HL-60/S4 treated with phorbol 12-myristate 13-acetate at 8.2 ng/mL for 4 days and 3 days (cell line): ENCODE results near the gene TMEM92.
"Not testable (repeated sequence)": the region's sequence is repeated elsewhere in the genome, so short reads cannot be mapped to it uniquely, and the experiment has no call there.

Experiments used
- in situ Hi-C: fragments of 300-500 bp; cut with MboI; formaldehyde crosslinking; loops from 2 replicates; pipeline ENCODE4 v1.15.0; 2022; ENCODE audit warnings: low sequenced_read_pairs

The TMEM92 gene

DNA sequence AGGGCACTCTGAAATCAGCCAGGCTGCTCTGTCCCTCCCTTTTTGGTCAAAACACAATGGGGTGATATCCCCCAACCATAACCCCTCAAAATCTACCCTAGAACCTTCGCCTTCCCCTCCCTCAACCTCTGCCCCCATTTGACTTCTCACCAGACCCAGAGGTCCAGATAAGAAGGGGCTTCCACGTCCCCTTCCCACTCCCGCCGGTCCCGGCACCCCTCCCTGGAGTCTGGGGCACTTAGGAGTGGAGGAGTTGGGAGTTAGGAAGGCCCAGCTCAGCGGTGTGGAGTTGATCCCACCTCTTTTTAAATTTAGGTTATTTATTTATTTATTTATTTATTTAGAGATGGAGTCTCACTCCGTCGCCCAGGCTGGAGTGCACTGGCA lies 619 bp upstream of the TMEM92 start:
- in situ Hi-C loops: no loop called here

DNA sequence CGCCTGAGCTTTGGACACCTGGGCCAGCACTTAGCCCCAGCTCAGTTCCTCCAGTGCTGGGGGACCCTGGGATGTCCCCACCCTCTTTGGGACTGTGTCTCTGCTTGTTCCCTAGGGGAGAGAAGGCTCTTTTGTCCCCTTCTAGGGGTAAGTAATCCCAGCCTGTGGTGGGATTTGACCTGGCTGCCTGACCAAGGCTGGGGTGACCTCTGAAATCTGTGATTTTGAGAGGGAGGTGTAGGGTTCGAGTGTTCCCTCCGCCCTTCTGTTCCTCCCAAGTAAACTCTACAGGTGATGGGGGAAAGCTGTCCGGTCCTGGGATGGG lies 593 bp downstream of the TMEM92 start:
- in situ Hi-C loops: no loop called here

DNA sequence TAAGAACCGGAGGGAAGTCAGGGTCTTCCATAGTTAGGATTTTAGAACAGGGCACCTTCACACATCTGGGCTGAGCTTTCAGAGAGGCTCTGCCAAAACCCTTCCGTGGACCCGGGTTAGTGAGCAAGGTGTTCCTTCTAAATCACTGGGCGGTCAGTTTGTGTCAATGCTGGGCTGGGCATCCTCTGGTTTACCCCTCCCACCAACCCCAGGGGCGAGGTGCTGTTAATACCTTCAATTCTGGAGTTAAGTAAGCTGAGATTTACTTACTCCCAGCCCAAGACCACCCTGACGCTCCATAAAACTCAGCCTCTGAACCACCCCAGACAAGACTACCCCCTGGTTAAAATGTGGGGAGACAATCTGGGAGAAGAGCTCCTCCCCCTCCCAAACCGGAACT lies 1.0 kb downstream of the TMEM92 start:
- in situ Hi-C loops: no loop called here

DNA sequence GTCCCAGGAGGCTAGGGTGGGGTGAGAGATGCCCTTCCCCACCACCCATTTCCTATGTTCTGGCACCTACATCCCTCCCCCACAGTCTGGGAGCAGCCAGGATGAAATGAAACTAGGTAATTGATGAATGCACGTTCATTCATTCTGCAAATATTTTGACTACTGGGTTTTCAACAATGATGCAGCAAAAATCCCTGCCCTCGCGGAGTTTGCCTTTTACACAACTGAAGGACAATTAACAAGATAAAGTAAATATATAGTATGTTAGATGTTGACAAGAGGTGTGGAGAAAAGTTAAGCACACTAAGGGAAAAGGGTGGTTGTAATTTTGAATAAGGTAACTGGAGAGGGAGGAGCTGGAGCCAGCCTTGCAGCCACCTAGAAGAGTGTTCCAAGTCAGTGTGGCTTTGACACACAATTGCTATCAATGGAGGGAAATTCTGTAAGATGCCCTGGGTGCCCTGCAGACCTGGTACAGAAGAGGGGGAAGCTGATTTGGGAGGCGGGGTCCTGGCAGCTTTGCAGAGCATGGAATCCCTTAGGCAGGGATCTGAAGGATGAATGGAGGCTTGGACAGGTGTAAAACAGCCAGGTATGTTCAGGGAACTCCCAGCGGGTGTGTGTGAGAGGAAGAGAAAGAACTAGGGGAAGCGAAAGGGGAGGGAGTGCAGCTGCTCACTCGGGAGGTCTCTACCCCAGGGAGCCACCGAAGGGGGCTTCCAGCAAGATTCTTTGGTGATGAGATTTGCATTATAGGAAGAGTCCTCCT lies 2.5 kb downstream of the TMEM92 start:
- in situ Hi-C loops: no loop called here

DNA sequence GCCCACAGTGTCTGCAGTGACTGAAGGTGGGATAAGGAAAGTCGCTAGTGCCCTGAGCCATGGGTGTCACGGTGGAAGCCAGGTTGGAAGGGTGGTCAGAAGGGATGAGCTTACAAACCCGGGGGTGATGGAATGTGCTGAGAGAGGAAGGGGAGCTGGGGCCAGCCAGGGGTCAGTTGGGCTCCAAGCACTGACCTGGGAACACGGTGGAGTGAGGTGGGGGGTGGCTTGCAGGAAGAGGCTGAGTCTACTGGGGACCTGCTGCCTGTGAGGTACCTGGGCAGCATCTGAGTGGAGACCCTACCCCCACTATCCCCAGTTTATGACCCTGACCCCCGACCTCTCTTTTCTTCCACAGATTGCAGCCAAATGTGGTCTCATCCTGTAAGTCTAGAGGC lies 3.1 kb downstream of the TMEM92 start:
- in situ Hi-C loops: no loop called here

DNA sequence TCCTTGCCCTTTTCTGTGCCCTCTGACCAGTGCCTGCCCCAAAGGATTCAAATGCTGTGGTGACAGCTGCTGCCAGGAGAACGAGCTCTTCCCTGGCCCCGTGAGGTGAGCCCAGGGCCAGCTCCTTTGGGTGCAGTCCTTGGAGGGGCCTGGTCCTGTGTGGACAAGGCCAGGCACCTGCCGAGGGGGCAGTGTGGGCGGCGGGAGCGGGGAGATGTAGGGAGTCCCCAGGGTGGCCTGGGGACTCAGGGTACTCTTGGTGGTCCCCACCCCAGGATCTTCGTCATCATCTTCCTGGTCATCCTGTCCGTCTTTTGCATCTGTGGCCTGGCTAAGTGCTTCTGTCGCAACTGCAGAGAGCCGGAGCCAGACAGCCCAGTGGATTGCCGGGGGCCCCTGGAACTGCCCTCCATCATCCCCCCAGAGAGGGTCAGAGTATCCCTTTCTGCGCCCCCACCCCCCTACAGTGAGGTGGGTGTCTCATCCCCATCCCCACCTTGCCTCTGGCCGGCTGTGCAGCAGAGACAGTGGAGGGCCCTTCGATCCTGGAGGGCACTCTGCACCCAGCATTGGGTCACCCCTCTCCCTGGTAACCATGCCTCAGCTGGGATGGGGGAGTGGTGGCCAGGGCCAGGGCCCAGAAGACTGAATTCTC lies 4.4 kb downstream of the TMEM92 start:
- in situ Hi-C loops: no loop called here

DNA sequence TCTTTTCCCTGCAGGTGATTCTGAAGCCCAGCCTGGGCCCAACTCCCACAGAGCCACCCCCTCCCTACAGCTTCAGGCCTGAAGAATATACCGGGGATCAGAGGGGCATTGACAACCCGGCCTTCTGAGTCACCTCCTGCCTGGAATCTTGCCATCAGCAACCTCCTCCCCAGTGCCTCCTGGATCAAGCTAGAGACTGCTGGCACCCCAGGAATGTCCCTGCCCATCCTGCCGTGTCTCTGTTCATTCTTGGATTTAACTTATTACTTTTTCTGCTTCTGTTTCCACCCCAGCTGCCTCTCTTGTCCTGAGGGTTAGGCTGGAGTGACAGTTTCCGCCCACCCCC lies 4.9 kb downstream of the TMEM92 start:
- in situ Hi-C loops: no loop called here

DNA sequence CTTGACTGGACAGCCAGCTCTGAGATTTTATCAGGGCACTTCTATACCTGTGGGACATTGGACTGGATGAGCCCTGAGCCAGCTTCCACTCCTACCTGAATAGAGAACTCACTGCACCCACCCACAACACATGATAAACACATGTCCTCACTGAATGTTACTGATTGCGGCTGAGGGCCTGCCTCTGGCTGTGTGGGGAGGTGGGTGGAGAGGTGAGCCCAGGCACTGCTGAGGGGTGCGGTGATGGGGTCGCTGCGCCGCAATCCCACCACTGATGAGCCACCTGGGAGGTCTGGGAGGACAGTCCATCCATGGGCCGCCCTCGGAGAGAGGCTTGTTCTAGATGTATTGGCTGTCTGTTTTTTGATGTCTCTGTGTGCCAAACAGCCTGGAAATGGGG lies 5.4 kb downstream of the TMEM92 start:
- in situ Hi-C loops: no loop called here

DNA sequence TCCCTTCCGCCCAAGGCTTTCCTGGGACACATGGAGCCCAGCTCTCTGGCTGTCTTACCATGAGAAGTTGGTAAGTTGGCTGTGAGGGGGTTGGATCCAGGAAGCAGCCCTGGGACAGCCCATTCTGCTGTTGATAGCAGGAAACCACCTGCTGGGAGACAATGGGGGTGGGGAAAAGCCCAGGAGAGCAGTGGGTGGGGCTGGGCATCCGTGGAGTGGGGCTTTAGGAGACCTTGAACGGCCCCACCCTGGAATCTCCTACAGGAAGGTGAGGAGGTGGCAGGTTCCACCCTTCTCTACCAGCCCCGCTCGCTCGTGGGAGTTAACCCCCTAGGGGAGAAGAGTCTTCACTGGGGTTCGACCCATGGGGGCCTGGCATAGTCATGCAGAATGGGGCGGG lies 5.8 kb downstream of the TMEM92 start:
- in situ Hi-C loops: no loop called here

DNA sequence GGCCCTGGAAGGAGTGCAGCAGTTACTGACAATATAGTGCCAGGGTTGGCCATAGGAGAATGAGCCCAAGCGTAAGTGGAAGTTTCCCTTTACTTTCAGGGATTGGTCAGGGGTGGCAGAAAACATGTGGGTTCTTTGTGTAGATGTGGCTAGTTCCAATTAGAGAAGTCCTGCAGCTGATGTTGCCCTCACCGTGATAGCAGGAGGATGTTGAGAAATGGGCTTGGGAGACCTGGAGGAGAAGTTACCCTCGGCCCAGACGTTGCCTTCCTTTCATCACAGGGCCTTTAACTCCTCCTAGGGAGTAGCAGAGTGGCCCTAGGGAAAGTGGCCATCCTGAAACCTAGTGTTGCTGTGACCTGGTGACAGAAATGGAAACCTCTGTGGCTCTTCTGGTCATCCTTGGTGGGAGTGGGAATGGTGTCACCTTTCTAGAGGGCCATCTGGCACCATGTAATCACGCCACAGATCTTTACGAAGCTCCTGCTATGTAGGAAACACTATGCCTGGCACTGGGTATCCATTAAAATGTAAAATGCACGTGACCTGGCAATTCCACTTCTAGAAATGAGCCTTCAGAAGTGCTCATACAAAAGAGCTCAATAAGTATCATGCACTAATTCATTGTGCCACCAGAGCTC lies 6.7 kb downstream of the TMEM92 start:
- in situ Hi-C loops: no loop called here

DNA sequence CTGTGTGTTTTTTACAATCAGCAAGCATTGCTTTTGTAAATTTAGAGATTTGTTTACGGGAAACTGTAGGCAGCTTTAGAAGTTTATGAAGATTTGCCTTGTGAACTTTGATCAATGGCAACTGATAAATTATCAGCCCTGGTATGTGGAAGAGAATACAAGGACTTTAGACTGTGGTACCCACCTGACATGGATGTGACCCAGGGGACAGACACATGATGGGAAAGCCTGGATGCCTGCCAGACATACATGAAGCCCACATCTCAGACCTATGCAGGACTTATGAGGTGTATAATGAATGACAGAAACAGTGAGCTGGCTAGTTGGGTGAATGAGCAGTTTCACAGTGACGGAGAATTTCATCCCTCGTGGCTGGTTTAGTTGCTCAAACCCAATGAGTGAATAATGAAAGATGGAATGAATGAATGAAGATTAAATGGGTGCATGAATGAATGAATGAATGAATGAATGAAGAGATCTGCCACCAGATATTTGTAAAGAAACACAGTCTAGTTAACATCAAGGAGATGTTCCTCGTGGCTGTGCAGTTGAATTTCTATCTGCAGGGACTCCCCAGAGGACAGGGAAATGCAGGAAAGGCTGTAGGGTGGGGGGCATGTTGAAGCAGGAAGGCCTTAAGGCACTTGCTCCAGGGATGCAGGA lies 7.6 kb downstream of the TMEM92 start:
- in situ Hi-C loops: no loop called here

DNA sequence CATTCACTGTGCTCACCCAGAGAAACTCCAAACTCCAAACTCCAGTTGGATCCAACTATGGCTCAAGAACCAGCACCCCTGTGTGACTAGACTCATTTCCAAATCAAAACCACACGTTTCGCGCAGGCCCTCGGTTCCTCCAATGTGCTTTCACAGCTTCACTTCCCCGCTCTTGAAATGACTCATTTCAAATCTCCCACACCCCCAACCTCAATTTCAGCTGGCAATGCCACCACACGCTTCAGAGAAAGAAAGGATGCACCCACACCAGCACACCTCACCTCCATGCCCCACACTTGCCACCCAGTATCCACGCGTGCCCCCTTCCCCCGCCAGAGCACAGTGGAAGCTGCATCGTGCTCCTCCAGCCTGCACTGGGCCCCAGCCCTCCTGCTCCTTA lies 9.0 kb downstream of the TMEM92 start:
- in situ Hi-C loops: no loop called here

DNA sequence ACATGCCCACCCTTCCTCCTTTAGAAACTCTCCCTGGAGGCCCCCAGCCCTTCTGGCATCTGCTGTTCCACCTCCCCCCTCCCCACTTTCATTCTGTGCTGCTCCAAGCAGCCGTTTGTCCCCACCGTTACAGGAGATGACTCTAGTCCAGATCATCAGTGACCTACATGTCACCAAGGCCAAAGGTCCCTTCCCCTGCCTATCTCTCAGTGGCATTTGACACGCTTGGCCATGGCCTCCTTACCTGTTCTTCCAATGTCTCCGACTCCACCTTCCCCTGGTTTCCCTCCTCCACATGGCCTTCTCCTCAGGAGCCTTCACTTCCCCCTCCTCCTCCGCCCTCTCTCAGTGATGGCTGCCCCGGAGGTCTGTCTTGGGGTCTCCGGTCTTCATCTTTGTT lies 9.4 kb downstream of the TMEM92 start:
- in situ Hi-C loops: no loop called here

DNA sequence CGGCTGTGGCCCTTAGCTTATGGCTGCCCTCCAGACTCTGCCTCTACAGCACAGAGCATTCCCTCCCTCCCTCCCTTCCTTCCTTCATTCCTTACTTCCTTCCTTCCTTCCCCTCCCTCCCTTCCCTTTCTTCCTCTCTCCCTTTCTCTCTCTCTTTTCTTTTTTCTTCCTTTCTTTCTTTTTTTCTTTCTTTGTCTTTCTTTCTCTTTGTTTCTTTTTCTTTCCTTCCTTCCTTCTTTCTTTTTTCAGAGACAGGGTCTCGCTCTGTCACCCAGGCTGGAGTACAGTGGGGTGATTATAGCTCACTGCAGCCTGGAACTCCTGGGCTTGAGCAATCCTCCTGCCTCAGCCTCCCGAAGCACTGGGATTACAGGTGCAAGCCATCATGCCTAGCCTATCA lies 11.7 kb downstream of the TMEM92 start:
- in situ Hi-C loops: no loop called here

DNA sequence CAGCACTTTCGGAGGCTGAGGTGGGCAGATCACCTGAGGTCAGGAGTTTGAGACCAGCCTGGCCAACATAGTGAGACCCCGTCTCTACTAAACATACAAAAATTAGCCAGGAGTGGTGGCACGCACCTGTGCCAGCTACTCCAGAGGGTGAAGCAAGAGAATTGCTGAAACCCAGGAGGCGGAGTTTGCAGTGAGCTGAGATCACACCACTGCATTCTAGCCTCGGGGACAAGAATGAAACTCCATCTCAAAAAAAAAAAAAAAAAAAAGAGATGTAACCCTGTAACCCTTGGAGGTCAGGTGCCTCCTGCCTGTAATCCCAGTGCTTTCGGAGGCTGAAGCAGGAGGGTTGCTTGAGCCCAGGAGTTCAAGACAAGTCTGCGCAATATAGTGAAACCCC lies 13.0 kb downstream of the TMEM92 start:
- in situ Hi-C loops: not testable (repeated sequence)

DNA sequence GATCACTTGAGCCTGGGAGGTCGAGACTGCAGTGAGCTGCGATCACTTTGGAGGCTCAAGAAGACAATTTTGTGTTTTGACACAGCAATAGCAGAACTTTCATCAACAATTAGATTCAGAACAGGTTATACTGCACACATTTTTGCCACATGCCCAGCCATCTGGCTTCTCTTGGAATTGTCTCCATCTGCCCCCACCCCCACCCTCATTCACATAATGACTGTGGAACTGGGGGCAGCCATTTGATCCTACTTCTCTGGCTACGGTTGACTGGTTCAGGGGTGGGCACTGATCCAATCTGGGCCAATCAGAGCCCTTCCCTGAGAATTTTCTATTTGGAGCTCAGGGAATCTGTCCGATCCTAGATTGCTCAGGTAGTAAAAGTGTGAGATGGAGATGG lies 14.0 kb downstream of the TMEM92 start:
- in situ Hi-C loops: no loop called here

DNA sequence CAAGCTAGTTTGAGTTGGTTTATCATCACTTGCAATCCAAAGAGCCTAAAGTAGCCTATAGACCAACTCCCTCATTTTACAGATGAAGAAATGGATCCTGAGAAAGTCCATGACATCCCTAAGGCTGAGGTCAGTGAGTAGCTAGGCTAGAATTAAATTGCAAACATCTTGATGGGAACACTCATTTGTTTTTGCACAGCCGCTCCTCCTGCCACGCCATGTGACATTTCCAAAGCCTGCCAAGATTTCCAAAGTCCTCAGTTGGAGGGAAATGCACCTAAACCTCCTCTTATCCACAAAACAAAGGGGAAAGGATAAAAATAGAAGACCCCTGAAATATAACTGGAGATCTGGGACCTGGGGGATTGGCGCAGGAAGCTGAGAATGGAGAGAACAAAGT lies 15.0 kb downstream of the TMEM92 start:
- in situ Hi-C loops: no loop called here

DNA sequence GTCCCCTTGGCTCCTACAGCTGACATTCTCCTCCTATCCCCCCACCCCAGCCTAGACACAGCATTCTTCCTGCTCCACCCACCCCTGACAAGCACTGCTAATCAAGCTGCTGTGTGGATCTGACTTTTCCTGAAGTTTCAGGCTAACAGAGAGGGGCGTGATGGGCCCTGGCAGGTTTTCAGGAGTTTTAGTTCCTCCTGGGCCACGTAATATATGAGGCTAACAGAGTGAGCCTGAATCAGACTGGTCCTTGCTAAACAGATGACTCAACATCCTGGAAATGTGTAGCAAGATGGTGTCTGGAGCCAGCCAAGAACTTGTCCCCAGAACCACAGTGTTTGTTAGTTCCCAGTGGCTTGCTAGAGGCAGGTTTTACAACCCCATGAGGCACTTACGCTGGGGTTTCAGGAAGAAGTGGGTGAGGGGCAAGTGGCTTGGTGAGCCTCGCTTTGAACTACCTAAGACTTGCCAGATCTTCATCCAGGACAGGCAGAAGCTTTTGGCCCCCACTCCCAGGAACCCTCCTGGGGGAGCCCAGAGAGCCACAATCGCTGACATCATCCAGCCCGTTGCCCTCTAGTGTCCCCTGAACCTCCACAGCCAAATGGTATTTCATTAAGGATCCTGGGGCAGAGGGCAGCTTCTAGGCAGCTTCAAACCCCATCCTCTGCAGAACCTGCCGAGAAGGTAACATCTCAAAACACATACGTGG lies 15.9 kb downstream of the TMEM92 start:
- in situ Hi-C loops: loop anchor here (10.0 kb wide), 1 partner anchor 95 kb away; no protein-coding TSS in a partner anchor

DNA sequence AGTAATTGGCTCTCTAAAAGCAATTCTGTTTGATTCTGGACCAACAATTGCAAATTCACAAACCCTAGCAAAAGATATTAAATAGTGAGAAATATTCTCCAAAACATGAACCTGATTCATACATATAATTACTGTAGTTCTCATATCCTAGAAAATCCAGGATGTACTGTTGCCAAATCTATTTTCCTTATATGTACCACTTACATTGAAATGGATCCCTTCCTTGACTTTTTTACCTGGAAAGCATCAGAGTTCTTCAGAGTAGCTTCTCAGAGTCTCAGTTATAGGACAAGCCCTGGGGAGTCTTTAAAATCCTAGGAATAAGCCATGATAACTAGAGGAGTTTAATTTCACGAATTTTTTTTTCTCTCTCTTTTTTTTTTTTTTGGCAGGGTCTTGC lies 16.7 kb downstream of the TMEM92 start:
- in situ Hi-C loops: loop anchor here (10.0 kb wide), 1 partner anchor 96 kb away; no protein-coding TSS in a partner anchor

DNA sequence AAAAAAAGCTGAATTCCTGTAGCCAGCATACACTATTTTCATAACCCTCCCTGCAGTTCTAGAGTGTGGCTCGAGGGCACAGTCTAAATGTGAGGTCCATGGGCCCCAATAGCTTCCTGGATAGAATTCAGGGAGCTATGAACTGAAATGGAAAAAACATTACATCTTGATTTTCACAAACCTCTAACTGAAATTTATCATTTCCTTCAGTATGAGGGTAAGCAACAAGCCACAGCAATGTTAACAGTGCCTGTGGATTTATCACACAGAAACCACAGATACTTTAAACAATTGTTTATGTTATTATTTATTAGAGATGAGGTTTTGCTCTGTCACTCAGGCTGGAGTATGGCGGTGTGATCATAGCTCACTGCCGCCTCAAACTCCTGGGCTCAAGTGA lies 18.2 kb downstream of the TMEM92 start:
- in situ Hi-C loops: loop anchor here (10.0 kb wide), 1 partner anchor 98 kb away; no protein-coding TSS in a partner anchor

DNA sequence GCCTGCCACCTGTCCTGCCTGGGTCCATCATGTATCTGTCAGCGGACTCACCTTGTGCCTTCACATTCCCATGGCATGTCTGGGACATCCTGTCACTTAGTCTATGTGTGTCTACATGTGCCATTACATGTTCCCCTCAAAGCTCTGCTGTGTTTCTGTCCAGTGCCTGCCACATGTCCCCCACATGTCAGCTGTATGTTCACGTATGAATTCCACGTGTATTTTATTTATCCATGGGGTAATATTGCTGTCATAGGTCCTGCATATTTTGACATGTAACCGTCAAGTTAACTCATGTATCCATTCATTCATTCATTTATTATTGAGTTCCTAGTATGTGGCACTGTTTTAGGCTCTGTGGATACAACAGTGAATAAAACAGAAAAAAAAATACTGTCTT lies 20.8 kb downstream of the TMEM92 start:
- in situ Hi-C loops: loop anchor here (10.0 kb wide), 1 partner anchor 100 kb away; no protein-coding TSS in a partner anchor
